ENCODE results near the gene ST3GAL3.

GRCh38 chr1:43722810-43723209, 15.5 kb downstream of the ST3GAL3 start:
- TF ChIP-seq CTCF (IDR thresholded peaks at IDR 0.05): no peak
- no peak for TF ChIP-seq POLR2AphosphoS5 (IDR thresholded peaks at IDR 0.05; ENCODE audit: low read depth, low read length)
